Neural progenitor cell (in vitro differentiated cells): Measurements from ENCODE around the gene ARV1. TPM values are rescaled to one million over a fixed set of nuclear protein-coding genes. Genes with fewer than 3 reads are reported as not detected.

ENCODE experiments used
- DNase-seq: peaks from one replicate; pipeline ENCODE4 v3.0.0-alpha.2; 2016; ENCODE audit warnings: low spot score
- H2AFZ ChIP-seq: fragments of 200-600 bp; sonication (generic); replicated peaks from 2 replicates; pipeline ENCODE4 v1.6.1; 2016; ENCODE audit warnings: antibody characterized with exemption
- H3F3A ChIP-seq: fragments of 200-600 bp; sonication (generic); 2 replicates; pipeline ENCODE4 v1.6.1; 2016; ENCODE audit warnings: antibody characterized with exemption, low read depth
- H3K27ac ChIP-seq: fragments of 200-600 bp; sonication (generic); 2 replicates; pipeline ENCODE4 v1.5.1; 2016; ENCODE audit warnings: mild to moderate bottlenecking
- H3K27me3 ChIP-seq: fragments of 200-600 bp; sonication (generic); 2 replicates; pipeline ENCODE4 v1.6.1; 2016; ENCODE audit warnings: mild to moderate bottlenecking, moderate library complexity
- H3K36me3 ChIP-seq: fragments of 200-600 bp; sonication (generic); 2 replicates; pipeline ENCODE4 v1.5.1; 2016
- H3K4me1 ChIP-seq: fragments of 200-600 bp; sonication (generic); 2 replicates; pipeline ENCODE4 v1.6.1; 2016; ENCODE audit warnings: mixed run types
- H3K4me2 ChIP-seq: fragments of 200-600 bp; sonication (generic); 2 replicates; pipeline ENCODE4 v1.6.1; 2016
- H3K4me3 ChIP-seq: fragments of 200-600 bp; sonication (generic); 2 replicates; pipeline ENCODE4 v1.5.1; 2016
- H3K79me2 ChIP-seq: fragments of 200-600 bp; sonication (generic); 2 replicates; pipeline ENCODE4 v1.6.1; 2016; ENCODE audit warnings: low read depth
- H3K9ac ChIP-seq: fragments of 200-600 bp; sonication (generic); 2 replicates; pipeline ENCODE4 v1.6.1; 2016
- H3K9me3 ChIP-seq: fragments of 200-600 bp; sonication (generic); 2 replicates; pipeline ENCODE4 v1.5.1; 2016; ENCODE audit warnings: low read depth
- H4K20me1 ChIP-seq: fragments of 200-600 bp; sonication (generic); 2 replicates; pipeline ENCODE4 v1.6.1; 2016; ENCODE audit warnings: low read depth
- H3K27ac Mint-ChIP-seq: 3 replicates; pipeline ENCODE4 v1.8.0; 2021; ENCODE audit warnings: mixed read lengths
- H3K27me3 Mint-ChIP-seq: 2 replicates; pipeline ENCODE4 v1.8.0; 2022; ENCODE audit warnings: low read depth, mild to moderate bottlenecking, inconsistent platforms, moderate library complexity, mixed read lengths; ENCODE audit not compliant: insufficient read depth
- H3K36me3 Mint-ChIP-seq: 3 replicates; pipeline ENCODE4 v1.8.0; 2021; ENCODE audit warnings: mixed read lengths
- H3K4me1 Mint-ChIP-seq: 3 replicates; pipeline ENCODE4 v1.8.0; 2021; ENCODE audit warnings: mixed read lengths
- H3K4me3 Mint-ChIP-seq: 3 replicates; pipeline ENCODE4 v1.8.0; 2021; ENCODE audit warnings: mild to moderate bottlenecking, moderate library complexity, mixed read lengths
- H3K9me3 Mint-ChIP-seq: 3 replicates; pipeline ENCODE4 v1.8.0; 2020; ENCODE audit warnings: mixed read lengths
- EZH2 ChIP-seq: fragments of 200-600 bp; sonication (generic); IDR thresholded peaks from 2 replicates; pipeline ENCODE4 v1.6.1; 2017; ENCODE audit warnings: antibody characterized with exemption, mild to moderate bottlenecking, moderate library complexity
- EZH2phosphoT487 ChIP-seq: fragments of 200-600 bp; sonication (generic); IDR thresholded peaks from 2 replicates; pipeline ENCODE4 v1.6.1; 2017; ENCODE audit warnings: antibody characterized with exemption
- total RNA-seq: library from RNA; depleted of rRNA; stranded (reverse); fragments of >200 nt; gene quantifications from 2 replicates; pipeline ENCODE4 v1.2.3, GENCODE V29; 2015; ENCODE audit warnings: low replicate concordance
- TF ChIP-seq, protein P1 (sequence below): fragments of 200-600 bp; sonication (generic); IDR thresholded peaks from 2 replicates; pipeline ENCODE4 v1.5.1; 2017; ENCODE audit warnings: antibody characterized with exemption, mild to moderate bottlenecking

Gene ARV1
- total RNA-seq, 1 donor from 2014 or later, result 23.3 TPM

GRCh38 chr1:230940848-230941247 lies 38.0 kb upstream of the ARV1 start:
- peaks cover 6% of the 10 kb centered on the region for H3K36me3 ChIP-seq
- H3K4me2 ChIP-seq, result no peak overlapping the region
- no peaks in the 10 kb centered on the region for H3K9me3 Mint-ChIP-seq
- TF ChIP-seq, protein P1, sequence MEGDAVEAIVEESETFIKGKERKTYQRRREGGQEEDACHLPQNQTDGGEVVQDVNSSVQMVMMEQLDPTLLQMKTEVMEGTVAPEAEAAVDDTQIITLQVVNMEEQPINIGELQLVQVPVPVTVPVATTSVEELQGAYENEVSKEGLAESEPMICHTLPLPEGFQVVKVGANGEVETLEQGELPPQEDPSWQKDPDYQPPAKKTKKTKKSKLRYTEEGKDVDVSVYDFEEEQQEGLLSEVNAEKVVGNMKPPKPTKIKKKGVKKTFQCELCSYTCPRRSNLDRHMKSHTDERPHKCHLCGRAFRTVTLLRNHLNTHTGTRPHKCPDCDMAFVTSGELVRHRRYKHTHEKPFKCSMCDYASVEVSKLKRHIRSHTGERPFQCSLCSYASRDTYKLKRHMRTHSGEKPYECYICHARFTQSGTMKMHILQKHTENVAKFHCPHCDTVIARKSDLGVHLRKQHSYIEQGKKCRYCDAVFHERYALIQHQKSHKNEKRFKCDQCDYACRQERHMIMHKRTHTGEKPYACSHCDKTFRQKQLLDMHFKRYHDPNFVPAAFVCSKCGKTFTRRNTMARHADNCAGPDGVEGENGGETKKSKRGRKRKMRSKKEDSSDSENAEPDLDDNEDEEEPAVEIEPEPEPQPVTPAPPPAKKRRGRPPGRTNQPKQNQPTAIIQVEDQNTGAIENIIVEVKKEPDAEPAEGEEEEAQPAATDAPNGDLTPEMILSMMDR, result no peak
- no peaks in the 10 kb centered on the region for H4K20me1 ChIP-seq
- no peaks in the 10 kb centered on the region for H3K4me1 Mint-ChIP-seq
- no peak overlapping the region for H3K4me3 Mint-ChIP-seq
- no peak overlapping the region for H3K27ac Mint-ChIP-seq
- H3K27me3 ChIP-seq, result no peaks in the 10 kb centered on the region
- no peak overlapping the region for H3K27ac ChIP-seq
- no peaks in the 10 kb centered on the region for H3K27me3 Mint-ChIP-seq
- no peak overlapping the region for H3K4me3 ChIP-seq
- H2AFZ ChIP-seq, result no peak overlapping the region
- peaks cover 5% of the 10 kb centered on the region for H3K36me3 Mint-ChIP-seq
- H3K9me3 ChIP-seq, result no peaks in the 10 kb centered on the region
- no peaks in the 10 kb centered on the region for H3K4me1 ChIP-seq
- no peak overlapping the region for H3K9ac ChIP-seq
- DNase-seq, result no peak
- H3K79me2 ChIP-seq, result no peaks in the 10 kb centered on the region
- H3F3A ChIP-seq, result no peaks in the 10 kb centered on the region

DNA sequence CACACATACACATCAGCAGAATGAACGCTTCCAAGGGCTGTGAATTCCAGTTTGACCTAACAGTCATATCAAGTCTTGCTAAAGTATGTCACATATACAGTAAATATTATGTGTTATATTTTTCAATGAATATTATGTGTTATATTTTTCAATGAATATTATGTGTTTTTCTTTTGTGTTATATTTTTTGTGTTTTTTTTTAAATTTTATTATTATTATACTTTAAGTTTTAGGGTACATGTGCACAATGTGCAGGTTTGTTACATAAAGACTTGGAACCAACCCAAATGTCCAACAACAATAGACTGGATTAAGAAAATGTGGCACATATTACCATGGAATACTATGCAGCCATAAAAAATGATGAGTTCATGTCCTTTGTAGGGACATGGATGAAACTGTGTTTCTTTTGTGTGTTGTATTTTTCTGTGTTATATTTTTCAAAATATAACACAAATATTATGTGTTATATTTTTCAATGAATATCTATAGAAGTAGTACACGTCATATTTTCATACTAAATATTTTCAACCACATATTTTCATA lies 35.8 kb upstream of the ARV1 start:
- Histone ChIP-seq H4K20me1 (no peaks in the 10 kb centered on the region), H3K27ac (no peak overlapping the region), H3K27me3 (no peaks in the 10 kb centered on the region), H3K9ac (no peak overlapping the region), H3K36me3 (peaks cover 6% of the 10 kb centered on the region), H3K4me1 (no peaks in the 10 kb centered on the region), H3K4me2 (no peak overlapping the region), H3K79me2 (no peaks in the 10 kb centered on the region), H3K4me3 (no peak overlapping the region), H2AFZ (no peak overlapping the region), H3F3A (no peaks in the 10 kb centered on the region), H3K9me3 (no peaks in the 10 kb centered on the region)
- no peak for DNase-seq
- TF ChIP-seq EZH2phosphoT487 (no peak), EZH2 (no peak)
- TF ChIP-seq, protein P1, result no peak
- no peaks in the 10 kb centered on the region for H3K4me1 Mint-ChIP-seq
- H3K27ac Mint-ChIP-seq, result no peak overlapping the region
- no peaks in the 10 kb centered on the region for H3K27me3 Mint-ChIP-seq
- H3K9me3 Mint-ChIP-seq, result no peaks in the 10 kb centered on the region
- H3K4me3 Mint-ChIP-seq, result no peak overlapping the region
- peaks cover 5% of the 10 kb centered on the region for H3K36me3 Mint-ChIP-seq

DNA sequence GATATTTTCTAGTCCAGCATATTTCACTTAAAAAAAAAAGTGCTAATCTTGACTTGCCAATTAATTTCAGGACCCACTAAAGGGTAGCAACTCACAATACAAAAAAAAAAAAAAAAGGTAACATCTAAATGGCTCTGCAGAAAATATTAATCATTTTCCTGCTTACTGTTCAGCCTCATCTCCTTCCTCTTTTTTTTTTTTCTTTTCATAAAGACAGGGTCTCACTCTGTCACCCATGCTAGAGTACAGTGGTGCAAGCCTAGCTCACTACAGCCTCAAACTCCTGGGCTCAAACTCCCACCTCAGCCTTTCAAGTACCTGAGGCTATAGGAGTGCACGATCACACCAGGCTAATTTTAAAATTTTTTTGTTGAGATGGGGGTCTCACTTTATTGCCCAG lies 30.6 kb upstream of the ARV1 start:
- DNase-seq, result no peak
- Histone ChIP-seq H3K27me3 (no peaks in the 10 kb centered on the region), H3K4me3 (no peak overlapping the region), H4K20me1 (no peaks in the 10 kb centered on the region), H3K4me1 (no peaks in the 10 kb centered on the region), H3K9ac (no peak overlapping the region), H2AFZ (no peak overlapping the region), H3K27ac (no peak overlapping the region), H3F3A (no peaks in the 10 kb centered on the region), H3K9me3 (no peaks in the 10 kb centered on the region), H3K36me3 (peaks cover 4% of the 10 kb centered on the region), H3K79me2 (no peaks in the 10 kb centered on the region), H3K4me2 (no peak overlapping the region)
- Mint-ChIP-seq H3K4me3 (no peak overlapping the region), H3K4me1 (no peaks in the 10 kb centered on the region), H3K9me3 (no peaks in the 10 kb centered on the region), H3K27ac (no peak overlapping the region), H3K27me3 (no peaks in the 10 kb centered on the region), H3K36me3 (no peaks in the 10 kb centered on the region)
- TF ChIP-seq EZH2phosphoT487 (no peak), EZH2 (no peak)
- TF ChIP-seq, protein P1, result no peak
